Measurements from ENCODE around the gene RAPGEF4.

DNA sequence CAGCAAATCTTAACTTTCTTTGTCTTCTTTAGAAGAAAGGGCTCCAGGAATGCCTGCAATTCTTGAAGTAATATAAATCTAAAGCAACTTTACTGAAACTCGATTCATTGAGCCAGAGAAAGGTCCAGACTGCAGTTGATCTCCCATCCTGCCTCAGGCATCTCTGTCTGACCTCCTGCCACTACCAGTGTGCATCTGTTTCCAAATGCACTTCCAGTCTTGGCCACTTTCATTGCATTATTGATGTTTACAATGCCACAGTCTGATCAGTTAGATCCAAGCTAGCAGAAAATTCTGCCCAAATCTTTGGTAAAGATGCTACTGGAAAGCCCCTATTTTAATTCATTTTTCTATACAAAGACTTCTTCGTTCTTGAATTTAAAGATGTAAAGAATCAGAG is 158.0 kb downstream of the RAPGEF4 start:
- TF ChIP-seq, protein P1, sequence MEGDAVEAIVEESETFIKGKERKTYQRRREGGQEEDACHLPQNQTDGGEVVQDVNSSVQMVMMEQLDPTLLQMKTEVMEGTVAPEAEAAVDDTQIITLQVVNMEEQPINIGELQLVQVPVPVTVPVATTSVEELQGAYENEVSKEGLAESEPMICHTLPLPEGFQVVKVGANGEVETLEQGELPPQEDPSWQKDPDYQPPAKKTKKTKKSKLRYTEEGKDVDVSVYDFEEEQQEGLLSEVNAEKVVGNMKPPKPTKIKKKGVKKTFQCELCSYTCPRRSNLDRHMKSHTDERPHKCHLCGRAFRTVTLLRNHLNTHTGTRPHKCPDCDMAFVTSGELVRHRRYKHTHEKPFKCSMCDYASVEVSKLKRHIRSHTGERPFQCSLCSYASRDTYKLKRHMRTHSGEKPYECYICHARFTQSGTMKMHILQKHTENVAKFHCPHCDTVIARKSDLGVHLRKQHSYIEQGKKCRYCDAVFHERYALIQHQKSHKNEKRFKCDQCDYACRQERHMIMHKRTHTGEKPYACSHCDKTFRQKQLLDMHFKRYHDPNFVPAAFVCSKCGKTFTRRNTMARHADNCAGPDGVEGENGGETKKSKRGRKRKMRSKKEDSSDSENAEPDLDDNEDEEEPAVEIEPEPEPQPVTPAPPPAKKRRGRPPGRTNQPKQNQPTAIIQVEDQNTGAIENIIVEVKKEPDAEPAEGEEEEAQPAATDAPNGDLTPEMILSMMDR (IDR thresholded peaks at IDR 0.05; ENCODE audit: low read depth, low read length, poor library complexity, severe bottlenecking), result no peak
- no peak for TF ChIP-seq EZH2phosphoT487 (IDR thresholded peaks at IDR 0.05; ENCODE audit: borderline replicate concordance, low read length)
